GM23248 (cell line): ENCODE measurements around the gene ANKS6.

Experiments used
- EZH2 ChIP-seq: fragments of 200-600 bp; sonication (generic); IDR thresholded peaks from 2 replicates; pipeline ENCODE4 v1.6.1; 2018; ENCODE audit warnings: antibody characterized with exemption, mild to moderate bottlenecking; ENCODE audit not compliant: insufficient read depth, poor library complexity, severe bottlenecking
- EZH2phosphoT487 ChIP-seq: fragments of 200-600 bp; sonication (generic); IDR thresholded peaks from 2 replicates; pipeline ENCODE4 v1.6.1; 2018; ENCODE audit warnings: antibody characterized with exemption, moderate library complexity, mild to moderate bottlenecking, low read depth; ENCODE audit not compliant: insufficient read depth

GRCh38 chr9:98740226-98740881 lies 56.0 kb downstream of the ANKS6 start:
- no peak for TF ChIP-seq EZH2
- no peak for TF ChIP-seq EZH2phosphoT487
